HG03520 (cell line): ENCODE results near the gene SPRED1.

Experiments
- ATAC-seq: cut with Tn5 transposase; IDR thresholded peaks from one replicate; pipeline ENCODE4 v1.9.1; 2021; ENCODE audit warnings: mild to moderate bottlenecking, moderate library complexity; ENCODE audit not compliant: unreplicated experiment

SPRED1 gene

GRCh38 chr15:38252481-38253350, at the start of gene SPRED1:
Gene SPRED1 (plus strand): TSS chr15:38252836. CDS start chr15:38253186, 350 bp downstream.
- ATAC-seq = peak; percentile 22

GRCh38 chr15:38205526-38206272, 46.9 kb upstream of the SPRED1 start:
- no peak for ATAC-seq

- no peak for ATAC-seq
Measured at GRCh38 chr15:38207621-38208020, 45.0 kb upstream of the SPRED1 start.

- no peak for ATAC-seq
Measured at GRCh38 chr15:38208206-38208605, 44.4 kb upstream of the SPRED1 start.

- ATAC-seq = no peak
Measured at GRCh38 chr15:38208779-38209178, 43.9 kb upstream of the SPRED1 start.

GRCh38 chr15:38211249-38211648, 41.4 kb upstream of the SPRED1 start:
- no peak for ATAC-seq

GRCh38 chr15:38211811-38212210, 40.8 kb upstream of the SPRED1 start:
- ATAC-seq = no peak

- ATAC-seq = no peak
Measured at GRCh38 chr15:38212729-38213351, 39.8 kb upstream of the SPRED1 start.

GRCh38 chr15:38213356-38213755, 39.3 kb upstream of the SPRED1 start:
- ATAC-seq = no peak

GRCh38 chr15:38215707-38216106, 36.9 kb upstream of the SPRED1 start:
- no peak for ATAC-seq

- no peak for ATAC-seq
Measured at GRCh38 chr15:38216763-38217162, 35.9 kb upstream of the SPRED1 start.

- no peak for ATAC-seq
Measured at GRCh38 chr15:38217191-38217595, 35.4 kb upstream of the SPRED1 start.

GRCh38 chr15:38217788-38218609, 34.6 kb upstream of the SPRED1 start:
- no peak for ATAC-seq

- ATAC-seq = no peak
Measured at GRCh38 chr15:38220606-38221273, 31.9 kb upstream of the SPRED1 start.

GRCh38 chr15:38224486-38224885, 28.1 kb upstream of the SPRED1 start:
- no peak for ATAC-seq

GRCh38 chr15:38225381-38225780, 27.3 kb upstream of the SPRED1 start:
- no peak for ATAC-seq

GRCh38 chr15:38226608-38227266, 25.9 kb upstream of the SPRED1 start:
- ATAC-seq = no peak

GRCh38 chr15:38227941-38228340, 24.7 kb upstream of the SPRED1 start:
- no peak for ATAC-seq

- ATAC-seq = no peak
Measured at GRCh38 chr15:38228618-38229017, 24.0 kb upstream of the SPRED1 start.
